NB4 (cell line): ENCODE results near the gene C1QTNF9.

Source experiments
- DNase-seq: peaks from one replicate; pipeline ENCODE4 v3.0.0; 2010; ENCODE audit warnings: low read depth
- H3K4me3 ChIP-seq: one replicate; pipeline ENCODE4 v1.5.1; 2011; ENCODE audit warnings: mild to moderate bottlenecking, low read depth, low read length, moderate library complexity
- CTCF ChIP-seq: IDR thresholded peaks from one replicate; pipeline ENCODE4 v1.5.1; 2012; ENCODE audit warnings: low read depth, low read length
- MAX ChIP-seq: IDR thresholded peaks from 2 replicates; pipeline ENCODE4 v1.6.1; 2011; ENCODE audit warnings: low read depth, low read length
- MYC ChIP-seq: IDR thresholded peaks from 2 replicates; pipeline ENCODE4 v1.6.1; 2011; ENCODE audit warnings: low read depth, low read length
- POLR2A ChIP-seq: IDR thresholded peaks from 2 replicates; pipeline ENCODE4 v1.6.1; 2011; ENCODE audit warnings: mild to moderate bottlenecking; ENCODE audit not compliant: insufficient read length; ENCODE audit errors: extremely low read depth

Gene C1QTNF9

GRCh38 chr13:24272452-24273161, 36.8 kb upstream of the C1QTNF9 start:
- no peak overlapping the region for H3K4me3 ChIP-seq

GRCh38 chr13:24273926-24274325, 35.5 kb upstream of the C1QTNF9 start:
- no peak overlapping the region for H3K4me3 ChIP-seq
- no peak for TF ChIP-seq MYC
- TF ChIP-seq POLR2A, result no peak
- TF ChIP-seq MAX, result no peak
- TF ChIP-seq CTCF, result no peak
- DNase-seq, result no peak

More at GRCh38 chr13:24272452-24273161, 36.8 kb upstream of the C1QTNF9 start:
- TF ChIP-seq CTCF (no peak), MYC (no peak), MAX (no peak), POLR2A (no peak)
- DNase-seq, result no peak

- TF ChIP-seq CTCF, result no peak
- no peak for TF ChIP-seq MAX
- TF ChIP-seq POLR2A, result no peak
- no peak for TF ChIP-seq MYC
- H3K4me3 ChIP-seq, result no peak overlapping the region
- no peak for DNase-seq
These were observed 34.8 kb upstream of the C1QTNF9 start for GRCh38 chr13:24274452-24275021.

GRCh38 chr13:24275041-24275440, 34.3 kb upstream of the C1QTNF9 start:
- DNase-seq, result no peak
- TF ChIP-seq MYC (no peak), MAX (no peak), CTCF (no peak), POLR2A (no peak)
- H3K4me3 ChIP-seq, result no peak overlapping the region

- DNase-seq, result peak; percentile 25
- TF ChIP-seq MYC (no peak), POLR2A (no peak), MAX (no peak), CTCF (no peak)
- no peak overlapping the region for H3K4me3 ChIP-seq
These were observed 33.1 kb upstream of the C1QTNF9 start for GRCh38 chr13:24276306-24276705.
